Spinal cord (tissue), 10 donors: ENCODE measurements around the gene C19orf73. TPM values are rescaled to one million over a fixed set of nuclear protein-coding genes. Genes with fewer than 3 reads are reported as not detected.

Experiments
- DNase-seq, 6 donors: peaks; one replicate each; pipeline versions ENCODE4 v3.0.0 to v3.0.0-alpha.2; 2013 to 2015; ENCODE audit warnings: low spot score in 6 of 6, low read depth in 4 of 6
- H3K27ac ChIP-seq: one replicate; pipeline ENCODE4 v1.5.1; 2013; ENCODE audit warnings: low read depth, low read length, control low read depth
- H3K27me3 ChIP-seq: one replicate; pipeline ENCODE4 v1.6.1; 2013; ENCODE audit warnings: low read length; ENCODE audit not compliant: control insufficient read depth, insufficient read depth
- H3K36me3 ChIP-seq: one replicate; pipeline ENCODE4 v1.6.1; 2013; ENCODE audit warnings: low read length; ENCODE audit not compliant: control insufficient read depth, insufficient read depth
- H3K4me1 ChIP-seq: one replicate; pipeline ENCODE4 v1.6.1; 2013; ENCODE audit warnings: low read length; ENCODE audit not compliant: control insufficient read depth, insufficient read depth
- H3K4me3 ChIP-seq: one replicate; pipeline ENCODE4 v1.5.1; 2013; ENCODE audit warnings: low read depth, low read length, control low read depth
- H3K9me3 ChIP-seq: one replicate; pipeline ENCODE4 v1.6.1; 2013; ENCODE audit warnings: low read length; ENCODE audit not compliant: control insufficient read depth, insufficient read depth
- WGBS: methylation state at CpG from one replicate; pipeline ENCODE4 v1.1.5; 2013; ENCODE audit warnings: missing lambda C conversion rate; ENCODE audit not compliant: insufficient coverage; 5-methylcytosine and 5-hydroxymethylcytosine counted together
- polyA plus RNA-seq, 2 donors: library from polyadenylated mRNA; unstranded; fragments of 120-200 nt; gene quantifications; one replicate each; pipeline ENCODE4 v1.2.1, GENCODE V29; 2013; ENCODE audit not compliant: insufficient read length in 2 of 2
- total RNA-seq, 2 donors: library from RNA; depleted of rRNA in 1 of 2; stranded (reverse); fragments of 120-200 nt in 1 of 2; fragments of >200 nt in 1 of 2; gene quantifications; one replicate each; pipeline versions ENCODE4 v1.2.3 to v1.2.4, GENCODE V29; 2013 to 2014
- donor health status: healthy.

C19orf73 gene
- total and polyA plus RNA-seq, 4 donors = 0.40 to 3.1 (median 2.7) TPM

DNA sequence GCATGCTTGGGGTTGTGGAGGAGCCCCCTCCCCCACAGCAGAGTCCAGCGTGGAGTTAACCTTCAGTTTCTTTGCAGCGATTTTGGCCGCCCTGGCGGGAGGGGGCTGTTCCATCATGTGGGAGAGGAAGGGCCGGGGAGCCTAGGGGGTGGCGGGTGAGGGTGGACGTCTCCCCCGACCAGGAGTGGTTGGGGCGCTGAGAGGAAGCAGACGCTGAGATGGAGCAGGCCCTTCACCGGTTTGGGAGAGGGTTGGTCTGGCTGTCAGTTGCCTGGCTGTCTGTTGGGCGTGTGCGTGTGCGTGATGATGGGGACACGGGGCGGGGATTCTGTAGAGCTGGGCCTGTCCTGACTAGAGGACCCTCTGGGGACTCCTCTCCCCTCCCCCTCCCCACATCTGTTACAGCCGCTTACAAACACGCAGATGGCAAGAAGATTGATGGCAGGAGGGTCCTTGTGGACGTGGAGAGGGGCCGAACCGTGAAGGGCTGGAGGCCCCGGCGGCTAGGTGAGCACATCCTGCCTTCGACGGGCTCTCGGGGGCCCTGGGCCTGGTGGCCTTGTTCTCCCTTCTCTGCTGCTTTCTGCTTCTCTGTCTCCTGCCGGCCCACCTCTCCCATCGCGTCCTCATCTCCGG is 14.6 kb downstream of the C19orf73 start:
- H3K27me3 ChIP-seq = no peaks in the 10 kb centered on the region
- H3K36me3 ChIP-seq = peaks cover 97% of the 10 kb centered on the region
- peak in 1 of 6 donors; percentile 23 for DNase-seq
- H3K4me3 ChIP-seq = no peak overlapping the region
- 66% methylated on average over 22 of the region's 30 CpGs for WGBS
- H3K9me3 ChIP-seq = no peaks in the 10 kb centered on the region
- H3K4me1 ChIP-seq = no peaks in the 10 kb centered on the region
- no peak overlapping the region for H3K27ac ChIP-seq

GRCh38 chr19:49103331-49104085 is 15.4 kb downstream of the C19orf73 start:
- no peak for DNase-seq
- WGBS = 80% methylated on average over 7 of the region's 33 CpGs
- H3K27me3 ChIP-seq = no peaks in the 10 kb centered on the region
- H3K36me3 ChIP-seq = peaks cover 98% of the 10 kb centered on the region
- no peak overlapping the region for H3K27ac ChIP-seq
- no peaks in the 10 kb centered on the region for H3K4me1 ChIP-seq
- H3K4me3 ChIP-seq = no peak overlapping the region
- H3K9me3 ChIP-seq = no peaks in the 10 kb centered on the region

GRCh38 chr19:49102303-49102702 is 16.6 kb downstream of the C19orf73 start:
- Histone ChIP-seq H3K27me3 (no peaks in the 10 kb centered on the region), H3K27ac (no peak overlapping the region), H3K36me3 (peaks cover 95% of the 10 kb centered on the region), H3K4me3 (no peak overlapping the region), H3K9me3 (no peaks in the 10 kb centered on the region), H3K4me1 (no peaks in the 10 kb centered on the region)
- no peak for DNase-seq
- WGBS = 88% methylated on average over 12 of the region's 12 CpGs

- no peaks in the 10 kb centered on the region for H3K27me3 ChIP-seq
- no peak for DNase-seq
- H3K36me3 ChIP-seq = peaks cover 95% of the 10 kb centered on the region
- H3K9me3 ChIP-seq = no peaks in the 10 kb centered on the region
- no peak overlapping the region for H3K4me3 ChIP-seq
- 80% methylated on average over 8 of the region's 12 CpGs for WGBS
- no peak overlapping the region for H3K27ac ChIP-seq
- H3K4me1 ChIP-seq = no peaks in the 10 kb centered on the region
Measured at GRCh38 chr19:49101160-49101559, 17.8 kb downstream of the C19orf73 start.

- Histone ChIP-seq H3K27ac (no peak overlapping the region), H3K9me3 (no peaks in the 10 kb centered on the region), H3K36me3 (peaks cover 93% of the 10 kb centered on the region), H3K27me3 (no peaks in the 10 kb centered on the region), H3K4me3 (no peak overlapping the region), H3K4me1 (peaks cover 4% of the 10 kb centered on the region)
- DNase-seq = no peak
- 93% methylated on average over 4 of the region's 4 CpGs for WGBS
Measured at GRCh38 chr19:49098795-49099194, 20.1 kb downstream of the C19orf73 start.

DNA sequence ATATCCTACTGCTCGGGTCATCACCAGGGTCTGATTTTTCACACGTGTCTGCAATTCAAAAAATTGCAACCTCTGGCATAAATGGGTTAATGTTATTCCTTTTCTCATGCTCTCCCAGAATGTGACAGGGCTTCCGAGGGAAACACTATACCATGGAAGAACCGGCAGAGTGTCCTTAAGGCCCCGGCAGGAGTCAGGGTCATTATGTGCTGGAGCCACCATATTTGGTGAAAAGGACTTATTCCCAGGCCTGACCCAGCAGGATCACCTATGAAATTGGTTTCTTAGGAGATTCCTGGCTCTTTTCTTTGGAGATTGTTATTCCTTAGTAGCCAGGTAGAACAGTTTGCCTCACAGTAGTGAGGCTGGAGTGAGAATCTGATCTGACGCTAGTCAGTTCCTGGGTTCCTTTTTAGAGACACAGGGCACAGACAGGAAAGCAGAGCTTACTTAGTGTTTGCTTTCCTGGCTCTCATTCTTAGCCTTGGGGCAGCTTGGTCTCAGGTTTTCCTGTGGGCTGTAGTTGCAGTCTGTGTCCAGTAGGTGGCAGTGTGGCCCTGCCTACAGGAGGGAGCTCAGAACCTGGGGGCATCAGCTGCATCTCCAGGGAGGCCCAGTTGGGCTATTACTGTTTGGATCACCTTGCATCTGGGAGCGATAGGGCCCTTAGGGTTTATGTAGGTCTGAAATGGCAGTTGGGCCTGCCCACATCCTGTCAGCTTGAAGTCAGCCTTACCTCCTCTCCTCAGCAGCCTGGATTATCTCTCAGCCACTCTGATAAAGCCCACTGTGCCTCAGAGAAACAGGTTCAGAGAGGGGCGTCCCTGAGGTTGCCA is 21.3 kb downstream of the C19orf73 start:
- WGBS = 60% methylated on average over 5 of the region's 8 CpGs
- no peak overlapping the region for H3K4me3 ChIP-seq

GRCh38 chr19:49094505-49095482 is 24.1 kb downstream of the C19orf73 start:
- Histone ChIP-seq H3K4me3 (no peak overlapping the region), H3K9me3 (no peaks in the 10 kb centered on the region), H3K4me1 (peaks cover 4% of the 10 kb centered on the region), H3K27ac (no peak overlapping the region), H3K27me3 (no peaks in the 10 kb centered on the region), H3K36me3 (peaks cover 93% of the 10 kb centered on the region)
- 81% methylated on average over 12 of the region's 23 CpGs for WGBS
- DNase-seq = no peak

More for the DNA sequence above, 21.3 kb downstream of the C19orf73 start:
- no peaks in the 10 kb centered on the region for H3K9me3 ChIP-seq
- no peaks in the 10 kb centered on the region for H3K27me3 ChIP-seq
- H3K36me3 ChIP-seq = peaks cover 93% of the 10 kb centered on the region
- H3K4me1 ChIP-seq = peaks cover 4% of the 10 kb centered on the region
- no peak overlapping the region for H3K27ac ChIP-seq
- DNase-seq = peak in 5 of 6 donors; percentile 36 to 88 (median 59)

- DNase-seq = no peak
- Histone ChIP-seq H3K27me3 (no peaks in the 10 kb centered on the region), H3K27ac (no peak overlapping the region), H3K9me3 (no peaks in the 10 kb centered on the region), H3K4me3 (no peak overlapping the region), H3K36me3 (peaks cover 86% of the 10 kb centered on the region), H3K4me1 (peaks cover 4% of the 10 kb centered on the region)
- 100% methylated on average over 4 of the region's 6 CpGs for WGBS
Measured at GRCh38 chr19:49092686-49093085, 26.3 kb downstream of the C19orf73 start.
